ENCODE data around the gene KRTAP4-1. TPM values are rescaled to one million over a fixed set of nuclear protein-coding genes. Genes with fewer than 3 reads are reported as not detected.
"Not testable (repeated sequence)": the region's sequence is repeated elsewhere in the genome, so short reads cannot be mapped to it uniquely, and the experiment has no call there.

The KRTAP4-1 gene
- total and polyA plus RNA-seq, 5 donors, result not detected

GRCh38 chr17:41171886-41172285 lies 12.8 kb downstream of the KRTAP4-1 start:
- H3K27me3 ChIP-seq (ENCODE audit: control insufficient read depth, insufficient read depth), result no peaks in the 10 kb centered on the region
- H3K27ac ChIP-seq (ENCODE audit: low read length), result no peak overlapping the region
- DNase-seq, result no peak
- intact Hi-C loops (cut with DNase I), result no loop called here
- H3K4me3 ChIP-seq (ENCODE audit: low read length), result no peak overlapping the region
- no peaks in the 10 kb centered on the region for H3K9me3 ChIP-seq (ENCODE audit: control insufficient read depth, low read length)
- 77% methylated on average over 2 of the region's 2 CpGs for WGBS
- no peak for ATAC-seq
- no peaks in the 10 kb centered on the region for H3K4me1 ChIP-seq (ENCODE audit: control insufficient read depth, insufficient read depth, low read length)

DNA sequence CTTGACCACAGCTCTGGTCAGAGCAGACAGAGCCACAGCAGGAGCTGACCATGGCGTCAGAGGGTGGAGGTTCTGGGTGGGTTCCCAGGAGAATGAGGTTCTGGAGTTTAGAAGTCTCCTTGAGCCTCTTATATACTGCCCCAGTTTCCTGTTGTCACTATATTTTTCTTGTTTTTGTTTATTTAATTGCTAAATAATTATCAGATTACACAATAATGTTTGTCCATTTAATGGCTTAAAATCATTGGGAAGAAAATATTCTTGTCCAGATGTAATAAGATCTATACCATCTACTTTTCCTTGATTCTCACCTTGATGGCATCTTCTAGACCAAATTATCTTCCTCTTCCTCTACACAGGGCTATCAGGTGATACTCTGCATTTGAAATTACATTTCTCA lies 16.6 kb downstream of the KRTAP4-1 start, which contains the start of gene KRTAP4-3:
Gene KRTAP4-3 (minus strand): TSS at position 101 of the 400 bp plus-strand sequence. CDS start 49 bp downstream, at position 52.
- Histone ChIP-seq H3K4me3 (ENCODE audit: low read length) (no peak within 1 kb of the TSS), H3K9me3 (ENCODE audit: control insufficient read depth, low read length) (no peaks in the 10 kb centered on the region), H3K27ac (ENCODE audit: low read length) (no peak within 1 kb of the TSS), H3K4me1 (ENCODE audit: control insufficient read depth, insufficient read depth, low read length) (no peaks in the 10 kb centered on the region), H3K27me3 (ENCODE audit: control insufficient read depth, insufficient read depth) (no peaks in the 10 kb centered on the region)
- ATAC-seq, result no peak
- intact Hi-C loops (cut with DNase I), result no loop called here
- DNase-seq, result no peak
- 54% methylated on average over 1 of the region's 1 CpG for WGBS

- ATAC-seq (no peak), DNase-seq (no peak)
- Histone ChIP-seq H3K27ac (ENCODE audit: low read length) (no peak overlapping the region), H3K27me3 (ENCODE audit: control insufficient read depth, insufficient read depth) (no peaks in the 10 kb centered on the region), H3K9me3 (ENCODE audit: control insufficient read depth, low read length) (no peaks in the 10 kb centered on the region), H3K4me3 (ENCODE audit: low read length) (no peak overlapping the region), H3K4me1 (ENCODE audit: control insufficient read depth, insufficient read depth, low read length) (no peaks in the 10 kb centered on the region)
- intact Hi-C loops (cut with DNase I), result no loop called here
- WGBS, result 82% methylated on average over 7 of the region's 7 CpGs
Observed at GRCh38 chr17:41167561-41167960, 17.1 kb downstream of the KRTAP4-1 start.

- H3K9me3 ChIP-seq (ENCODE audit: control insufficient read depth, low read length), result no peaks in the 10 kb centered on the region
- H3K4me3 ChIP-seq (ENCODE audit: low read length), result no peak overlapping the region
- H3K27ac ChIP-seq (ENCODE audit: low read length), result no peak overlapping the region
- no peak for ATAC-seq
- no peaks in the 10 kb centered on the region for H3K27me3 ChIP-seq (ENCODE audit: control insufficient read depth, insufficient read depth)
- H3K4me1 ChIP-seq (ENCODE audit: control insufficient read depth, insufficient read depth, low read length), result no peaks in the 10 kb centered on the region
- 73% methylated on average over 7 of the region's 7 CpGs for WGBS
- intact Hi-C loops (cut with DNase I), result no loop called here
- DNase-seq, result no peak
Observed at GRCh38 chr17:41163828-41164227, 20.9 kb downstream of the KRTAP4-1 start.

GRCh38 chr17:41160648-41161047 lies 24.1 kb downstream of the KRTAP4-1 start, which contains the start of gene KRTAP4-4:
Gene KRTAP4-4, minus strand, starts transcription at chr17:41160748. Its CDS starts 57 bp downstream, at chr17:41160691.
- WGBS, result 70% methylated on average over 1 of the region's 1 CpG
- H3K27me3 ChIP-seq (ENCODE audit: control insufficient read depth, insufficient read depth), result no peaks in the 10 kb centered on the region
- no peaks in the 10 kb centered on the region for H3K4me1 ChIP-seq (ENCODE audit: control insufficient read depth, insufficient read depth, low read length)
- DNase-seq (no peak), ATAC-seq (no peak)
- no peak within 1 kb of the TSS for H3K27ac ChIP-seq (ENCODE audit: low read length)
- intact Hi-C loops (cut with DNase I), result no loop called here
- no peaks in the 10 kb centered on the region for H3K9me3 ChIP-seq (ENCODE audit: control insufficient read depth, low read length)
- H3K4me3 ChIP-seq (ENCODE audit: low read length), result no peak within 1 kb of the TSS

DNA sequence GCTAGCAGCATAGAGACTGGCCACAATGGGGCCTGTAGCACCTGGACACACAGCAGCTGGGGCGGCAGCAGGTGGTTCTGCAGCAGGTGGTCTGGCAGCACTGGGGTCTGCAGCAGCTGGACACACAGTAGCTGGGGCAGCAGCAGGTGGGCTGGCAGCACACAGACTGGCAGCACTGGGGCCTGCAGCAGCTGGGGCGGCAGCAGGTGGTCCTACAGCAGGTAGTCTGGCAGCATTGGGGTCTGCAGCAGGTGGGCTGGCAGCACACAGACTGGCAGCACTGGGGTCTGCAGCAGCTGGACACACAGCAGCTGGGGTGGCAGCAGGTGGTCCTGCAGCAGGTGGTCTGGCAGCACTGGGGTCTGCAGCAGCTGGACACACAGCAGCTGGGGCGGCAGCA lies 24.5 kb downstream of the KRTAP4-1 start:
- ATAC-seq; H3K9me3 ChIP-seq (ENCODE audit: control insufficient read depth, low read length); H3K4me1 ChIP-seq (ENCODE audit: control insufficient read depth, insufficient read depth, low read length); H3K4me3 ChIP-seq (ENCODE audit: low read length); DNase-seq; intact Hi-C loops (cut with DNase I); H3K27ac ChIP-seq (ENCODE audit: low read length); H3K27me3 ChIP-seq (ENCODE audit: control insufficient read depth, insufficient read depth): not testable (repeated sequence)
- WGBS, result 84% methylated on average over 3 of the region's 3 CpGs

GRCh38 chr17:41153856-41154255 lies 30.9 kb downstream of the KRTAP4-1 start:
- no peak for ATAC-seq
- no peak for DNase-seq
- Histone ChIP-seq H3K27ac (ENCODE audit: low read length) (no peak overlapping the region), H3K9me3 (ENCODE audit: control insufficient read depth, low read length) (no peaks in the 10 kb centered on the region), H3K4me1 (ENCODE audit: control insufficient read depth, insufficient read depth, low read length) (no peaks in the 10 kb centered on the region), H3K27me3 (ENCODE audit: control insufficient read depth, insufficient read depth) (no peaks in the 10 kb centered on the region), H3K4me3 (ENCODE audit: low read length) (no peak overlapping the region)
- intact Hi-C loops (cut with DNase I), result no loop called here
- 3% methylated on average over 2 of the region's 2 CpGs for WGBS

GRCh38 chr17:41151525-41151924 lies 33.2 kb downstream of the KRTAP4-1 start:
- intact Hi-C loops (cut with DNase I), result no loop called here
- ATAC-seq (no peak), DNase-seq (no peak)
- Histone ChIP-seq H3K4me1 (ENCODE audit: control insufficient read depth, insufficient read depth, low read length) (no peaks in the 10 kb centered on the region), H3K27me3 (ENCODE audit: control insufficient read depth, insufficient read depth) (no peaks in the 10 kb centered on the region), H3K4me3 (ENCODE audit: low read length) (no peak overlapping the region), H3K9me3 (ENCODE audit: control insufficient read depth, low read length) (no peaks in the 10 kb centered on the region), H3K27ac (ENCODE audit: low read length) (no peak overlapping the region)
- WGBS, result 60% methylated on average over 2 of the region's 2 CpGs

- DNase-seq, result no peak
- Histone ChIP-seq H3K27me3 (ENCODE audit: control insufficient read depth, insufficient read depth) (no peaks in the 10 kb centered on the region), H3K27ac (ENCODE audit: low read length) (no peak overlapping the region), H3K4me1 (ENCODE audit: control insufficient read depth, insufficient read depth, low read length) (no peaks in the 10 kb centered on the region), H3K9me3 (ENCODE audit: control insufficient read depth, low read length) (no peaks in the 10 kb centered on the region), H3K4me3 (ENCODE audit: low read length) (no peak overlapping the region)
- WGBS, result 78% methylated on average over 4 of the region's 4 CpGs
- intact Hi-C loops (cut with DNase I), result no loop called here
- ATAC-seq, result no peak
Observed at GRCh38 chr17:41150026-41150425, 34.7 kb downstream of the KRTAP4-1 start.

GRCh38 chr17:41149652-41149985 lies 35.1 kb downstream of the KRTAP4-1 start, which contains the start of gene KRTAP4-5:
Gene KRTAP4-5, minus strand, starts transcription at chr17:41149825. Its CDS starts 58 bp downstream, at chr17:41149767.
- ATAC-seq (no peak), DNase-seq (no peak)
- no peaks in the 10 kb centered on the region for H3K4me1 ChIP-seq (ENCODE audit: control insufficient read depth, insufficient read depth, low read length)
- intact Hi-C loops (cut with DNase I), result no loop called here
- H3K27me3 ChIP-seq (ENCODE audit: control insufficient read depth, insufficient read depth), result no peaks in the 10 kb centered on the region
- 51% methylated on average over 2 of the region's 2 CpGs for whole genome bisulfite sequencing
- H3K4me3 ChIP-seq (ENCODE audit: low read length), result no peak within 1 kb of the TSS
- H3K27ac ChIP-seq (ENCODE audit: low read length), result no peak within 1 kb of the TSS
- no peaks in the 10 kb centered on the region for H3K9me3 ChIP-seq (ENCODE audit: control insufficient read depth, low read length)

DNA sequence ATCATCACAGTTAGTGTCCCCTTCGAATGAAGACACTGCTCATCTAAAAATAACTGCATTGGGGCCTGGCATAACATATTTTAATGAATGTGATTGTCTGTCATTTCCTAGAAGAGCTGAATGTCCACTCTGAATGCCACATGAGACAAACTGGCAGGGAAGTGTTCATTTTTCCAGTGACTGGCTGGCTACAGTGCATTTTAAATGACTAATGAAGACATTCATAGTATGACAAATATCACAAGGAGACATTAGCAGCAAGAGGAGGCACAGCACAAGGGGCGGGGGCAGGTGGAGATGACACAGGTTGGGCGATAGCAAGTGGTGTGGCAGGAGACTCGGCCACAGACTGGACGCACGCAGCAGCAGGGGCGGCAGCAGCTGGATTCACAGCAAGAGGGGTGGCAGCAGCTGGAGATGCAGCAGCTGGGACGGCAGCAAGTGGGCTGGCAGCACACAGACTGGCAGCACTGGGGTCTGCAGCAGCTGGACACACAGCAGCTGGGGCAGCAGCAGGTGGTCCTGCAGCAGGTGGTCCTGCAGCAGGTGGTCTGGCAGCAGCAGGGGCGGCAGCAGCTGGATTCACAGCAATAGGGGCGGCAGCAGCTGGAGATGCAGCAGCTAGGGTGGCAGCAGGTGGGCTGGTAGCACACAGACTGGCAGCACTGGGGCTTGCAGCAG lies 35.6 kb downstream of the KRTAP4-1 start:
- H3K9me3 ChIP-seq (ENCODE audit: control insufficient read depth, low read length); H3K27ac ChIP-seq (ENCODE audit: low read length); H3K27me3 ChIP-seq (ENCODE audit: control insufficient read depth, insufficient read depth); ATAC-seq; intact Hi-C loops (cut with DNase I); DNase-seq; H3K4me3 ChIP-seq (ENCODE audit: low read length); H3K4me1 ChIP-seq (ENCODE audit: control insufficient read depth, insufficient read depth, low read length): not testable (repeated sequence)
- 70% methylated on average over 10 of the region's 10 CpGs for WGBS

Data from right cardiac atrium (tissue), 5 donors.